GM19328 (cell line): ENCODE results near the gene ELOVL6.

Experiments used
- ATAC-seq: cut with Tn5 transposase; IDR thresholded peaks from one replicate; pipeline ENCODE4 v1.9.1; 2021; ENCODE audit warnings: mild to moderate bottlenecking, moderate library complexity; ENCODE audit not compliant: unreplicated experiment

ELOVL6 gene

GRCh38 chr4:110129544-110129943 is 68.9 kb downstream of the ELOVL6 start:
- ATAC-seq = no peak

- ATAC-seq = no peak
Observed at GRCh38 chr4:110128472-110128919, 69.9 kb downstream of the ELOVL6 start.

GRCh38 chr4:110128029-110128428 is 70.4 kb downstream of the ELOVL6 start:
- ATAC-seq = no peak

DNA sequence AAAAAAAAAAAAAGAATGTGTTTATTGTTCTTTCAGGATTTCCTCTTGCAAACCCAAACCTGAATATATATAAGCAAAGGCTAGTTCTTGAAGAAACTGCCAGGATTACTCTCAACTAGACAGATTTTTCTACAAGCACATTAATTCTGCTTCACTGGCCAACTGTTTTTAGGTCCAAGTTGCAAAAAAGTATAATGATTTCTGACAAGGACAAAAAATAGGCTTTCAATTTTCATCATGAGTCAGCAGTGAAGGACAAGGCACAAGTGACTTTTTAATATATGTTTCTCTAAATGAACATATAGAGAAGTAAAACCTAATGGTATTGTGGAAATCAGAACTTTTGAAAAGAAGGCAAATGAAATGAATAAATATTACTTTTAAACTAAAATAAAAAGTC is 73.7 kb downstream of the ELOVL6 start:
- no peak for ATAC-seq

DNA sequence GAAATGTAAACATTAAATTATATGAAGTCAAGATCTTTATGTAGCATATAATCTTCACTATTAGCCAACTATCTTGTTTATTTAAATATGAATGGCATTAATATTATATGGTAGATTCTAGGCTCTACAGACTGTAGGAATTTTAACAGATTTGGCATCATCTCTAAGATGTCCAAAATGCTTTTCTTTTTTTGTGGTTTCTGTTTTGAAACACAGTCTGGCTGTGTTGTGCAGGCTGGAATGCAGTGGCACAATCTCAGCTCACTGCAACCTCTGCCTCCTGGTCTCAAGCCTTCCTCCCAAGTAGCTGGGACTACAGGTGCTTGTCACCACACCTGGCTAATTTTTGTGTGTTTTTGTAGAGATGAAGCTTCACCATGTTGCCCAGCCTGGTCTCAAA is 76.2 kb downstream of the ELOVL6 start:
- no peak for ATAC-seq

GRCh38 chr4:110120506-110120905 is 77.9 kb downstream of the ELOVL6 start:
- ATAC-seq = no peak

GRCh38 chr4:110119880-110120279 is 78.5 kb downstream of the ELOVL6 start:
- ATAC-seq = no peak

GRCh38 chr4:110119337-110119736 is 79.1 kb downstream of the ELOVL6 start:
- no peak for ATAC-seq

DNA sequence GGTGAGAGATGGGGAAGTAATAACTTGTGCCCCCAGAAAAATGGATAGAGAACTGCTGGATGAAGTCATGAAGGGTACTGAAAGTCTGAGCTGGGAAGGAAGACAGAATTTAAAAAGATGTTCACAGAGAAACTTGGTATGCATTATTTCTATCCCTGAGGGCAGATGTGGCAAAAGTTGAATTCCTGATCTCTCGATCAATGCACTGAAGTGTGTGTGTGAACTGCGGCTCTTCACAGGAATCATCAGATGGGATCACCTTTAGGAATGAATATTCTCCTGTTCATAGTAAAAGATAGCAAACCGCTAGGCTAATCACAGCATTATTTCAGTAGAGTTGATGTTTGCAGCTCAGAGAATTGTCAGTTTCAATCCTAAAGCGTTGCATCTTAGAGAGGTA is 86.4 kb downstream of the ELOVL6 start:
- no peak for ATAC-seq

DNA sequence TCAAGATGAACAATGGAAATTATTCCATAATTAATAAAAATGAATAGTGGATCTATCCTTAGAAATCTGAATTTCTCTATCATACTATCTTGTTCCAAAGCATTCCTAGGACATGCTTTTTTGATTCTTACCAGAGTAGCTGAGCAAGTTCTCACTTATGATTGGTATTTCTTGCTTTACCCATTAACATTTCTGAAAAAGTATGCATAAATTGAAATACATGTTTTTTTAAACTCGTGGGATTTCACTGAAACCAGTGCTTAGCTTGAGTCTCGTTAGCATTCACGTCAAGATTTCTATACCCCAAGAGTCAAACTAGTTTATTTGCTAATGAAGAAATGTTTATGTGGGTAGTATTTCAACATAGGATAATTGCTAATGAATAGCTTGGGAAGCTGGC is 89.0 kb downstream of the ELOVL6 start:
- ATAC-seq = no peak

- ATAC-seq = no peak
Observed at GRCh38 chr4:110108960-110109359, 89.5 kb downstream of the ELOVL6 start.

GRCh38 chr4:110108422-110108821 is 90.0 kb downstream of the ELOVL6 start:
- peak; percentile 70 for ATAC-seq

DNA sequence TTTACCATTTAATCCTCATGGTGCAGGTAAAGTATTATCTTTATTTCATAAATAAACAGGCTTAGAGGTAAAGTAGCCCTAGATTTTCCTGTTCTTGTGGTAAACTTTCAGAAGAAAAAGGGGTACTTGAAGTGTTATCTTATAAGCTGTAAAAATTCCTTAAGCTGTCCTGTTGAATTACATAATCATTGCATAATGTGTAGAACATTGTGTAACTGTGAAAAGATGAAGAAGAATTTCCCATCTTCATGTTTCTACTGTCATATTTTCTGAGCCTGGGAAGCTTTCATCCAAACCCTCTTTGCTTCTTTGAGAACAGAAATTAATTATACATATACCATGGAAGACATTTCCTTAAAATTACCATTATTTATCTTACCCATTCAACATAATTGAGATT is 90.5 kb downstream of the ELOVL6 start:
- ATAC-seq = no peak

GRCh38 chr4:110106931-110107296 is 91.5 kb downstream of the ELOVL6 start:
- peak; percentile 67 for ATAC-seq

- no peak for ATAC-seq
Observed at GRCh38 chr4:110104661-110105060, 93.8 kb downstream of the ELOVL6 start.

DNA sequence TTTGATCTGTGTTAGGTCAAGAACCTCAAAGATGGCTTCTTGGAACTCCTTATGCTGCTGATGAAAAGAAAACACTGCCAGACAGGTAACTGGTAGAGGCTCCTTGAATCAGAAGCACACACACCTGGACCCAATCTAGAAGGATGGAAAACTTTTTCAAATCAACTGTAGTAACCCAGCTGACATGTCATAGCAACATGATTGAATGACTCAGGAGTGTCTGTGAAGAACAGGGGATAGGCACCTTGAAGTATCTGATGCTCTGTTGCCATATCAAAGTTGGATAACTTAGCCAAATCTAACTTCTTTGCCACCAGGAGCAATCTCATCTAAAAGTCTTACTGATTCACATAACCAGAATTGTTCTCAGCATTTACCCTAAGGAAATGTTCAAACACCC is 98.8 kb downstream of the ELOVL6 start:
- no peak for ATAC-seq

DNA sequence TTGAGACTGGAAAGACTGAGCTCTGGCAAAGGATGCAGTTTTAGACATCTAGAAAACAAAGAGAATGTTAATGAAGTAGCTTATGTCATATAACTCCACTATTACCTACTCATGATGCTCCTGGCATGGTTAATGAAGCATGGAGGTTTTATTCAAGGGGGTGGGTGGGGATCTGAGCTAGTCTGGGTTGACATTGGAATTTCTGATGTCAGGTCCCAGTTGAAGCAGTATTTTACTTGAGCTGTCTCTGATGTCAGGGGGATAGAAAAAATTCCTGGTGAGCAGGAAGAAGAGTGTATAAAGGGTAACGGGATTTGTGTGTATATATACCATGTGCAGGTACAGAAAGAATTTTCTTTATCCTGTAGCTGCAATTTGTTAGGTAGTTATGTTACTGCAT is 102.0 kb downstream of the ELOVL6 start:
- no peak for ATAC-seq

GRCh38 chr4:110092646-110093045 is 105.8 kb downstream of the ELOVL6 start:
- no peak for ATAC-seq

GRCh38 chr4:110091434-110092140 is 106.8 kb downstream of the ELOVL6 start:
- ATAC-seq = no peak

GRCh38 chr4:110088670-110089069 is 109.7 kb downstream of the ELOVL6 start:
- ATAC-seq = peak; percentile 51

DNA sequence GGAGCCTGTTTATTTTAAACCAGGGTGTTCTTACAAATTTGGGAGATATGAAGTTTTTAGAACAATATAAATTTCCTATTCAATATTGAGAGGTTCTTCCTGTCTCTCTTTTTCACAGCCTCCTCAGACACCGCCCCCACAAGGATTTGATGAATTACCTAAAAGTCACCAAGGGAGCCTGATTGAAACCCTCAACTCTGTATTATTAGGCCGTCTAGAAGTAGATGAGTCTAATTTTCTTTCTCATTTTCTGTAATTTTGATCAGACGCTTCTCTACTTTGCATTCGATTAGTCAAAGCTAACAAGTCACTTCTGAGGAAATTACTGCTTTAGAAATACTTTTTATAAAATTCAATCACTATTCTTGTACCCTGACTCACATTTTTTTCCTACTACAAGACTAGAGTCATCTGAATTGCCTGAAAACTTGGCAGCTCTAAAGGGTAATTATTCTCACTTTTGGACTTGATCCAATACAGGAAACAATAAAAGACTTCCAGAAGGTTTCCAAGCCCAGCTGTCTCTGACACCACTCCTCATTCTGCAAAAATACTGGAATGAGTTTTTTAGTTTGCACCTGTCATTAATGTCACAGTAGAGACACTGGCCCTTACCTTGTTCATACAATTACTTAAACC is 111.2 kb downstream of the ELOVL6 start:
- no peak for ATAC-seq

- no peak for ATAC-seq
Observed at GRCh38 chr4:110085131-110085530, 113.3 kb downstream of the ELOVL6 start.

DNA sequence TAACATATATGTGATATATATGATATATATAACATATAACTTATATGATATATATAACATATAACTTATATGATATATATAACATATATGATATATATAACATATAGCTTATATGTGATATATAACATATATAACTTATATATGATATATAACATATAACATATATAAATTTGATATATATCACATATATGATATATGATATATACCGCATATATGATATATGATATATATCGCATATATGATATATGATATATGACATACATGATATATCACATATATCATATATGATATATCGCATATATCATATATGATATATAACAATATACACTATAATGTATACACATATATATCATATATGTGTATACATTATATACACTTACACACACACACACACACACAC is 114.3 kb downstream of the ELOVL6 start:
- ATAC-seq = no peak
